PFSK-1 (cell line): ENCODE data around the gene AUH.

Experiments used
- POLR2AphosphoS5 ChIP-seq: IDR thresholded peaks from 2 replicates; pipeline ENCODE4 v1.6.1; 2012; ENCODE audit warnings: low read depth, mild to moderate bottlenecking, control low read depth, low read length, moderate library complexity
- REST ChIP-seq, 2 experiments: IDR thresholded peaks; 2 replicates each; pipeline versions ENCODE4 v1.6.1 to v1.8.0; 2011 to 2012; ENCODE audit warnings: low read depth in 2 of 2, low read length in 2 of 2, control low read depth in 1 of 2, inconsistent platforms in 1 of 2, mild to moderate bottlenecking in 1 of 2, moderate library complexity in 1 of 2; ENCODE audit not compliant: insufficient read depth in 1 of 2
- SIN3A ChIP-seq: IDR thresholded peaks from 2 replicates; pipeline ENCODE4 v1.6.1; 2012; ENCODE audit warnings: mild to moderate bottlenecking, low read length, moderate library complexity, borderline replicate concordance; ENCODE audit not compliant: insufficient read depth
- TAF1 ChIP-seq: IDR thresholded peaks from 2 replicates; pipeline ENCODE4 v1.6.1; 2012; ENCODE audit warnings: low read length, control low read depth, borderline replicate concordance; ENCODE audit not compliant: insufficient read depth

- no peak for TF ChIP-seq TAF1
- TF ChIP-seq REST (IDR thresholded peaks at IDR 0.05; ENCODE audit: insufficient read depth in 1 of 2, low read depth in 2 of 2, low read length in 2 of 2) = no peak
- TF ChIP-seq POLR2AphosphoS5 = no peak
- TF ChIP-seq SIN3A = no peak
Observed at GRCh38 chr9:91265514-91265913, 96.2 kb downstream of the AUH start.
